Mesothelial cell of epicardium (in vitro differentiated cells): ENCODE results near the gene DLGAP1. TPM values are rescaled to one million over a fixed set of nuclear protein-coding genes. Genes with fewer than 3 reads are reported as not detected.

Experiments used
- DNase-seq, 2 experiments: peaks; one replicate each; pipeline ENCODE4 v3.0.0; 2021; ENCODE audit warnings: low spot score in 2 of 2; ENCODE audit not compliant: unreplicated experiment in 2 of 2
- H3K27ac Mint-ChIP-seq: 2 replicates; pipeline ENCODE4 v1.8.0; 2021; ENCODE audit warnings: mixed read lengths
- H3K27me3 Mint-ChIP-seq: 2 replicates; pipeline ENCODE4 v1.8.0; 2021; ENCODE audit warnings: low read depth, mixed read lengths
- H3K36me3 Mint-ChIP-seq: 2 replicates; pipeline ENCODE4 v1.8.0; 2021; ENCODE audit warnings: mixed read lengths
- H3K4me1 Mint-ChIP-seq: 2 replicates; pipeline ENCODE4 v1.8.0; 2021; ENCODE audit warnings: mixed read lengths
- H3K4me3 Mint-ChIP-seq: 2 replicates; pipeline ENCODE4 v1.8.0; 2021; ENCODE audit warnings: mild to moderate bottlenecking, moderate library complexity, mixed read lengths
- H3K9me3 Mint-ChIP-seq: 2 replicates; pipeline ENCODE4 v1.8.0; 2021; ENCODE audit warnings: mixed read lengths
- total RNA-seq: library from RNA; stranded (reverse); gene quantifications from 3 replicates; pipeline ENCODE4 v1.2.1, GENCODE V29; 2021
- TF ChIP-seq, protein P1 (sequence below): fragments of 200-600 bp; sonication (generic); IDR thresholded peaks from one replicate; pipeline ENCODE4 v1.5.0; 2021; ENCODE audit warnings: antibody characterized with exemption; ENCODE audit not compliant: unreplicated experiment

Gene DLGAP1
- total RNA-seq, 1 donor from 2014 or later: 4.6 TPM

DNA sequence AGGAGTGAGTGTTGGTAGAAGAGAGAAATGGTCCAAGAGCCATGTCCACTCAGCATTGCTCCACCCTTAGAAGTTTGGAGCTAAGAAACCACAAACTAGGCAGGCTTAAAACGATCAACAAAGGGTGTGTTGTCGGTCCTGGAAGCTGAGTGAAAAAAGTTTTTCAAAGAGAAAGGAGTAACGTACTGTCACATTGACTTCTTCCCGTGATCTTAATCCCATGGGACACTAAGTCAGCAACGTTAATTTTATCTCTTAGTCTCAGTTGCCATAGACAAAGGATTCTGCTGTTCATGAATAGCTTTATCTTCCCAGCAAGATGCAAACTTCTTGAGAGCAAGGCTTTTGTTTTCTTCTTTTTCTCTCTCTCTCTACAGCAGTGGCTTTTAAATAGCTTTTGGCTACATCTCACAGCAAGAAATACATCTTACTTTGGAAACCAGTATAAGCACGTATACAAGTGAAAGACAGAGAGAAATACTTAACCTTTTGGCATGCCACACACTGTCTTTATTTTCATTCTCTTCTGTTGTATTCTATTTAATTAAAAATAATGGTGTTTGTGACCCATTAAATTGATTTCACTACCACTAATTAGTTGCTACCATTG is 627.8 kb downstream of the DLGAP1 start:
- H3K9me3 Mint-ChIP-seq: no peaks in the 10 kb centered on the region
- no peaks in the 10 kb centered on the region for H3K27me3 Mint-ChIP-seq
- H3K27ac Mint-ChIP-seq: peak overlapping the region; percentile 60
- no peaks in the 10 kb centered on the region for H3K36me3 Mint-ChIP-seq
- no peak overlapping the region for H3K4me3 Mint-ChIP-seq
- DNase-seq: no peak
- TF ChIP-seq, protein P1, sequence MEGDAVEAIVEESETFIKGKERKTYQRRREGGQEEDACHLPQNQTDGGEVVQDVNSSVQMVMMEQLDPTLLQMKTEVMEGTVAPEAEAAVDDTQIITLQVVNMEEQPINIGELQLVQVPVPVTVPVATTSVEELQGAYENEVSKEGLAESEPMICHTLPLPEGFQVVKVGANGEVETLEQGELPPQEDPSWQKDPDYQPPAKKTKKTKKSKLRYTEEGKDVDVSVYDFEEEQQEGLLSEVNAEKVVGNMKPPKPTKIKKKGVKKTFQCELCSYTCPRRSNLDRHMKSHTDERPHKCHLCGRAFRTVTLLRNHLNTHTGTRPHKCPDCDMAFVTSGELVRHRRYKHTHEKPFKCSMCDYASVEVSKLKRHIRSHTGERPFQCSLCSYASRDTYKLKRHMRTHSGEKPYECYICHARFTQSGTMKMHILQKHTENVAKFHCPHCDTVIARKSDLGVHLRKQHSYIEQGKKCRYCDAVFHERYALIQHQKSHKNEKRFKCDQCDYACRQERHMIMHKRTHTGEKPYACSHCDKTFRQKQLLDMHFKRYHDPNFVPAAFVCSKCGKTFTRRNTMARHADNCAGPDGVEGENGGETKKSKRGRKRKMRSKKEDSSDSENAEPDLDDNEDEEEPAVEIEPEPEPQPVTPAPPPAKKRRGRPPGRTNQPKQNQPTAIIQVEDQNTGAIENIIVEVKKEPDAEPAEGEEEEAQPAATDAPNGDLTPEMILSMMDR: no peak
- peaks cover 13% of the 10 kb centered on the region for H3K4me1 Mint-ChIP-seq

DNA sequence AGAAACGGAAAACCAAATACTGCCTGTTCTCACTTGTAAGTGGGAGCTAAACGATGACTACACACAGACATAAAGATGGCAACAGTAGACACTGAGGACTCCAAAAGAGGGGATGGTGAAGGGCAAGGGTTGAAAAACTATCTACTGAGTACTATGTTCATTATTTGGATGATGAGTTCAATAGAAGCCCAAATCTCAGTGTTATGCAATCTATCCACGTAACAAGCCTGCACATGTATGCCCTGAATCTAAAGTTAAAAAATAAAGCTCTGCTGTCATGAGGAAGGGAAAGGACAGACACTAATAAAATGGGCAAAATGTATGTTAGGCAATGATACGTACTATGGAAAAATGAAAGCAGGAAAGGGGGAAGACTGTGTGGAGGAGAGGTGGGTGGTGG is 629.1 kb downstream of the DLGAP1 start:
- TF ChIP-seq, protein P1: no peak
- Mint-ChIP-seq H3K9me3 (no peaks in the 10 kb centered on the region), H3K4me3 (no peak overlapping the region), H3K27me3 (no peaks in the 10 kb centered on the region), H3K27ac (no peak overlapping the region), H3K36me3 (no peaks in the 10 kb centered on the region), H3K4me1 (peaks cover 22% of the 10 kb centered on the region)
- DNase-seq: no peak

DNA sequence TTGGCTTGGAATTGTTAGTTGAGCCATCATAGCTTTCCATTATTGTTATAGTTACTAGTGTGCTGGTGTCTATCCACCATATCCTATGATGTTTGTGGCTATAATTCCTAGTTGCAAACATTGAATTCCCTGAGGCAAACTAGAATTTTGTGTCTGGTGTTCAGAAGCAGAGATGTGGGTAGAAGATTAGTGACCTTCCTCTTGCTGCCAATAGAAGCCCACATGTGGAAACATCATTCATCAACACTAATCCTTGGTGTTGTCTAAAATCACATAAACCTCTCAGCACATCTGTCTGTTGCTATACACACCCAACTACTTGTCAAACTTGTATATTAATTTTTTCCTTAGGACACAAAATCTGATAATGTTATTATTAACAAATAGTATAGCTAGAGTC is 631.0 kb downstream of the DLGAP1 start:
- H3K27me3 Mint-ChIP-seq: no peaks in the 10 kb centered on the region
- TF ChIP-seq, protein P1: no peak
- no peaks in the 10 kb centered on the region for H3K36me3 Mint-ChIP-seq
- no peak overlapping the region for H3K27ac Mint-ChIP-seq
- no peak for DNase-seq
- H3K4me3 Mint-ChIP-seq: no peak overlapping the region
- peaks cover 26% of the 10 kb centered on the region for H3K4me1 Mint-ChIP-seq
- no peaks in the 10 kb centered on the region for H3K9me3 Mint-ChIP-seq

DNA sequence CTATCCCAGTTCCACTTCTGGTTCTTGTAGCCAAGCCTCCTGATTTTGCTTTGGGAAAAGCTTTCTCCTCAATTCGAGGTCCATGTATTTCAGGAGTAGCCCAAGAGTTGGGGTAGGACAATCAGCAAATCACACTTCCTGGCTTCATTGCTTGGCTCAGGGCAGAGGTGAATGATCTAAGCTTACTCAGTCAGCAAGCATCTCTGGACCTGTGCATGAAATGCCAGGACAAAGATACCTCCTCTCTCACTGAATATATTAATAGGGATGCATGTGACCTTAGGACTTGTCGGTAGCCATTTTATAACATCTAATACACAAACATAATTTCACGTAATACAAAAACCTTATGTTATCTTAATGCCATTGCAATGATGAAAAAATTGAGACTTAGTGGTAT is 632.0 kb downstream of the DLGAP1 start:
- Mint-ChIP-seq H3K9me3 (no peaks in the 10 kb centered on the region), H3K27me3 (no peaks in the 10 kb centered on the region), H3K4me1 (peaks cover 23% of the 10 kb centered on the region), H3K4me3 (no peak overlapping the region), H3K36me3 (no peaks in the 10 kb centered on the region), H3K27ac (no peak overlapping the region)
- TF ChIP-seq, protein P1: no peak
- DNase-seq: no peak

DNA sequence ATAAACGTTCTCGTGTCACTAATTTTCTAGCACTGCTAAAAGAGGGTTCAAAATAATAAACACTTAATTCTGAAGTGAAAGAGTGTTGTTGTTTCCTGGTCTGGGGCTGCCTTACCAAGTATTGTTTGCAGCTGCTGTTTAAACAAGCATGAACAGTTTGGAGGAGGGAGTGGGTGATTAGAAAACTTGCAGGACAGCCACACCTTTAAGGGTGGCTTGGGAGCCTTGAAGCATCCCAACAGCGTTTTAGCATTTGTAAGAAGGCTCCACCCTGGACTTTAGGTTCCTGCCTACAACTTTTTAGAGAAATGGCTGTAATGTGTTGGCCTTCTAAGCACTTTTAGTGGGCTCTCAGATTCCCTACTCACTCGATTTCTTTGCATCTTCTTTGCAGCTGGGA is 633.6 kb downstream of the DLGAP1 start:
- TF ChIP-seq, protein P1: no peak
- no peaks in the 10 kb centered on the region for H3K36me3 Mint-ChIP-seq
- DNase-seq: no peak
- H3K4me1 Mint-ChIP-seq: peaks cover 27% of the 10 kb centered on the region
- H3K9me3 Mint-ChIP-seq: no peaks in the 10 kb centered on the region
- H3K27ac Mint-ChIP-seq: no peak overlapping the region
- H3K27me3 Mint-ChIP-seq: no peaks in the 10 kb centered on the region
- H3K4me3 Mint-ChIP-seq: no peak overlapping the region

DNA sequence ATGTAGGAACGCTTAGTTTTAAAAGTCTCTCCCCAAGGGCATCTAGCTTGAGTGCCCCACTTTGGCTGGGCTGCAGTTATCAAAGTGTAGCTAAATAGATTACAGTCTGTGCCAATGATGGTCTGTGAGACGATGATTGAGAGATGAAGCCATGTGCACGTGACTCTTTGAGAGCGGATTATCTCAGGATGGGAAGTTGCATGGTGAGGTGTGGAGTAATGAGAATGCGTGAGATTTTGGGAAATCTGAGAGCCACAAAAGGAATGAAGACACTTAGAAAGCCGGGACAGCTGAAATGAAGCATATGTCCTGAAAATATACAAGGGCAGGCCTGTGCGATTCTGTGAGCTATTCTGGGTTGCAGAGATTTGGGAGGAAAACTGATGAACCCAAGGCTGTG is 635.1 kb downstream of the DLGAP1 start:
- Mint-ChIP-seq H3K36me3 (no peaks in the 10 kb centered on the region), H3K9me3 (no peaks in the 10 kb centered on the region), H3K4me1 (peaks cover 32% of the 10 kb centered on the region), H3K27me3 (no peaks in the 10 kb centered on the region), H3K27ac (no peak overlapping the region), H3K4me3 (no peak overlapping the region)
- TF ChIP-seq, protein P1: no peak
- no peak for DNase-seq
